HG02610 (cell line): Measurements from ENCODE around the gene DHX34.

ENCODE experiments used
- ATAC-seq: cut with Tn5 transposase; IDR thresholded peaks from one replicate; pipeline ENCODE4 v1.9.1; 2021; ENCODE audit warnings: mild to moderate bottlenecking, moderate library complexity; ENCODE audit not compliant: unreplicated experiment

Gene DHX34

GRCh38 chr19:47417107-47417745, 68.1 kb downstream of the DHX34 start:
- ATAC-seq, result no peak

- no peak for ATAC-seq
These were observed 68.9 kb downstream of the DHX34 start for GRCh38 chr19:47417746-47418691.

GRCh38 chr19:47418692-47419029, 69.5 kb downstream of the DHX34 start:
- ATAC-seq, result no peak

- no peak for ATAC-seq
These were observed 70.1 kb downstream of the DHX34 start, which contains the start of gene MEIS3 for GRCh38 chr19:47419030-47419783. Gene MEIS3 (minus strand): TSS chr19:47419527. CDS start chr19:47419081, 446 bp downstream.

GRCh38 chr19:47419789-47420188, 70.7 kb downstream of the DHX34 start:
- ATAC-seq, result no peak

- ATAC-seq, result no peak
These were observed 72.2 kb downstream of the DHX34 start for GRCh38 chr19:47421244-47421786.

GRCh38 chr19:47421844-47422395, 72.8 kb downstream of the DHX34 start:
- ATAC-seq, result no peak

GRCh38 chr19:47422417-47423163, 73.5 kb downstream of the DHX34 start:
- no peak for ATAC-seq

- ATAC-seq, result no peak
These were observed 74.2 kb downstream of the DHX34 start for GRCh38 chr19:47423203-47423882.

GRCh38 chr19:47427241-47428176, 78.4 kb downstream of the DHX34 start:
- no peak for ATAC-seq

GRCh38 chr19:47428177-47428894, 79.2 kb downstream of the DHX34 start:
- no peak for ATAC-seq

- no peak for ATAC-seq
These were observed 80.2 kb downstream of the DHX34 start for GRCh38 chr19:47429140-47429793.

- no peak for ATAC-seq
These were observed 81.1 kb downstream of the DHX34 start for GRCh38 chr19:47430041-47430802.

- ATAC-seq, result no peak
These were observed 83.0 kb downstream of the DHX34 start for GRCh38 chr19:47432091-47432490.
